Loucy (cell line): ENCODE results near the gene LMOD1.

Experiments used
- EZH2phosphoT487 ChIP-seq: fragments of 200-600 bp; IDR thresholded peaks from 2 replicates; pipeline ENCODE4 v1.6.1; 2018; ENCODE audit warnings: antibody characterized with exemption, mild to moderate bottlenecking, moderate library complexity, borderline replicate concordance
- TF ChIP-seq, protein P1 (sequence below): fragments of 200-600 bp; sonication (generic); conservative IDR thresholded peaks from 2 replicates; pipeline ENCODE4 v1.5.1; 2014; ENCODE audit warnings: mild to moderate bottlenecking, antibody characterized with exemption, low read length

DNA sequence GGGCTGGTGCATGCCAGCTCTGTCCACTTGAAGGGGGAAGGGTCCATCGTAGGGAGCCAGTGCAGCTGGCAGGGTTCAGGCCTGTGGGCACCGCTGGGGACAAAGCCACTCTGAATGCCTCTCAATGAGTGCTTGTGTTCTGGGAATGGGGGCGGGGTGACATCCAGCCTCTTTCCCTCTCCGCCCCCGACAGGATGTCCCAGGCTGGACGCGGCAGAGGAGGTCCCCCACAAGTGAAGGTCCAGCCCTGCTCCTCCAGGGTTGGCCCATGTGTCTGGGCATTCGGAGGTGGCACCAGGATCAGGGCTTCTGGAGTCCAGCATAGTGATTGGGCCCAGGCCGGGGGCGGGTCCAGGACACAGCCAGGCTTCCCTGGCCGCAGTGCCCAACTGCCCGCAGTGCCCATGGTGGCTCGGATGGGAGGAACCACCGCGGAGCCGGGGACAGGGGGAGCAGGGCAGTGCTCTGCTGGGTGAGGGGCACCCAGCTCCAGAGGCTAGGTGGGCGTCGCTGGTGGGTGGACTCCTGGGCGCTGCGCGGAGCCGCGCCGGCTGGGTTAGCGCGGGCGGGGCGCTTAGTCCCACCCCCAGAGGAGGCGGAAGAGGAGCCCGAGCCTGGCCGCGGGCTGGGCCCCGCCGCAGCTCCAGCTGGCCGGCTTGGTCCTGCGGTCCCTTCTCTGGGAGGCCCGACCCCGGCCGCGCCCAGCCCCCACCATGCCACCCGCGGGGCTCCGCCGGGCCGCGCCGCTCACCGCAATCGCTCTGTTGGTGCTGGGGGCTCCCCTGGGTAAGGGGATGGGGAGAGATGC lies 57.9 kb downstream of the LMOD1 start, which contains the start of gene SHISA4:
- TF ChIP-seq, protein P1, sequence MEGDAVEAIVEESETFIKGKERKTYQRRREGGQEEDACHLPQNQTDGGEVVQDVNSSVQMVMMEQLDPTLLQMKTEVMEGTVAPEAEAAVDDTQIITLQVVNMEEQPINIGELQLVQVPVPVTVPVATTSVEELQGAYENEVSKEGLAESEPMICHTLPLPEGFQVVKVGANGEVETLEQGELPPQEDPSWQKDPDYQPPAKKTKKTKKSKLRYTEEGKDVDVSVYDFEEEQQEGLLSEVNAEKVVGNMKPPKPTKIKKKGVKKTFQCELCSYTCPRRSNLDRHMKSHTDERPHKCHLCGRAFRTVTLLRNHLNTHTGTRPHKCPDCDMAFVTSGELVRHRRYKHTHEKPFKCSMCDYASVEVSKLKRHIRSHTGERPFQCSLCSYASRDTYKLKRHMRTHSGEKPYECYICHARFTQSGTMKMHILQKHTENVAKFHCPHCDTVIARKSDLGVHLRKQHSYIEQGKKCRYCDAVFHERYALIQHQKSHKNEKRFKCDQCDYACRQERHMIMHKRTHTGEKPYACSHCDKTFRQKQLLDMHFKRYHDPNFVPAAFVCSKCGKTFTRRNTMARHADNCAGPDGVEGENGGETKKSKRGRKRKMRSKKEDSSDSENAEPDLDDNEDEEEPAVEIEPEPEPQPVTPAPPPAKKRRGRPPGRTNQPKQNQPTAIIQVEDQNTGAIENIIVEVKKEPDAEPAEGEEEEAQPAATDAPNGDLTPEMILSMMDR: no peak
- no peak for TF ChIP-seq EZH2phosphoT487
